Sigmoid colon (tissue), 7 donors: ENCODE results near the gene UGT1A7. TPM values are rescaled to one million over a fixed set of nuclear protein-coding genes. Genes with fewer than 3 reads are reported as not detected.

Experiments
- DNase-seq: peaks from one replicate; pipeline ENCODE4 v3.0.0-alpha.2; 2019
- H3K27ac ChIP-seq, 4 donors: fragments of 200-600 bp; sonication (generic); one replicate each; pipeline ENCODE4 v1.5.1; 2016 to 2019; ENCODE audit warnings: mild to moderate bottlenecking in 1 of 4
- H3K27me3 ChIP-seq, 3 donors: fragments of 200-600 bp; sonication (generic); one replicate each; pipeline ENCODE4 v1.5.1; 2019; ENCODE audit warnings: mild to moderate bottlenecking in 1 of 3
- H3K36me3 ChIP-seq, 4 donors: fragments of 200-600 bp; sonication (generic); one replicate each; pipeline ENCODE4 v1.5.1; 2016 to 2019
- H3K4me1 ChIP-seq, 4 donors: fragments of 200-600 bp; sonication (generic); one replicate each; pipeline ENCODE4 v1.5.1; 2017 to 2019
- H3K4me3 ChIP-seq, 4 donors: fragments of 200-600 bp; sonication (generic); one replicate each; pipeline ENCODE4 v1.5.1; 2017 to 2019; ENCODE audit warnings: mild to moderate bottlenecking in 2 of 4, moderate library complexity in 1 of 4
- H3K9me3 ChIP-seq, 4 donors: fragments of 200-600 bp in 3 of 4; sonication (generic) in 3 of 4; one replicate each; pipeline versions ENCODE4 v1.5.1 to v1.6.1; 2013 to 2019
- CTCF ChIP-seq, 4 experiments: fragments of 450-650 bp in 3 of 4; fragments of 200-600 bp in 1 of 4; IDR thresholded peaks; one replicate each; pipeline ENCODE4 v1.5.1; 2016 to 2019; ENCODE audit warnings: antibody characterized with exemption in 4 of 4, mild to moderate bottlenecking in 3 of 4, moderate library complexity in 2 of 4
- EP300 ChIP-seq, 4 donors: sonication (generic); formaldehyde crosslinking; IDR thresholded peaks; one replicate each; pipeline ENCODE4 v1.6.1; 2017; ENCODE audit warnings: antibody characterized with exemption in 4 of 4
- POLR2A ChIP-seq, 2 donors: fragments of 450-650 bp; IDR thresholded peaks; one replicate each; pipeline ENCODE4 v1.6.1; 2016; ENCODE audit warnings: antibody characterized with exemption in 2 of 2, mild to moderate bottlenecking in 2 of 2, moderate library complexity in 2 of 2
- POLR2AphosphoS5 ChIP-seq, 4 donors: sonication (generic); formaldehyde crosslinking; IDR thresholded peaks; one replicate each; pipeline ENCODE4 v1.6.1; 2017; ENCODE audit warnings: antibody characterized with exemption in 4 of 4
- WGBS, 2 donors: extraction: QIAGEN DNeasy Blood & Tissue Kit; methylation state at CpG; one replicate each; pipeline ENCODE4 v1.1.7; 2013; 5-methylcytosine and 5-hydroxymethylcytosine counted together
- intact Hi-C: fragments of 100-400 bp; cut with DNase I; formaldehyde crosslinking; loops from one replicate; pipeline ENCODE4 v1.15.1; 2023
- polyA plus RNA-seq, 3 donors: library from polyadenylated mRNA; stranded (reverse); fragments of 200-250 nt; gene quantifications; one replicate each; pipeline ENCODE4 v1.2.3, GENCODE V29; 2013
- total RNA-seq, 4 donors: library from RNA; depleted of rRNA; stranded (reverse); fragments of >200 nt; gene quantifications; one replicate each; pipeline ENCODE4 v1.1.0, GENCODE V29; 2016
- donor health status: healthy with polysubstance abuse.
- donor health status: Bipolar disorder and iron deficiency.
- donor health status: healthy.

UGT1A7 gene
- total and polyA plus RNA-seq, 7 donors: 0.66 TPM; not detected in 6

- TF ChIP-seq POLR2A (IDR thresholded peaks at IDR 0.05): no peak
- no peak for TF ChIP-seq EP300 (IDR thresholded peaks at IDR 0.05)
- intact Hi-C loops: no loop called here
Observed at GRCh38 chr2:233707940-233708644, 26.4 kb downstream of the UGT1A7 start.

GRCh38 chr2:233708942-233709341 is 27.2 kb downstream of the UGT1A7 start:
- intact Hi-C loops: no loop called here

More at GRCh38 chr2:233707940-233708644, 26.4 kb downstream of the UGT1A7 start:
- no peaks in the 10 kb centered on the region for H3K4me1 ChIP-seq
- no peak overlapping the region for H3K4me3 ChIP-seq
- H3K27me3 ChIP-seq: no peaks in the 10 kb centered on the region
- no peak overlapping the region for H3K27ac ChIP-seq
- no peaks in the 10 kb centered on the region for H3K36me3 ChIP-seq
- no peak for DNase-seq
- H3K9me3 ChIP-seq: no peaks in the 10 kb centered on the region
- 80% methylated on average over 10 of the region's 10 CpGs for WGBS, 2 donors

GRCh38 chr2:233711312-233712008 is 29.8 kb downstream of the UGT1A7 start:
- Histone ChIP-seq H3K36me3 (no peaks in the 10 kb centered on the region), H3K4me3 (no peak overlapping the region), H3K4me1 (no peaks in the 10 kb centered on the region), H3K27me3 (no peaks in the 10 kb centered on the region), H3K9me3 (no peaks in the 10 kb centered on the region), H3K27ac (no peak overlapping the region)
- peak; percentile 78 for DNase-seq
- intact Hi-C loops: no loop called here
- TF ChIP-seq EP300 (IDR thresholded peaks at IDR 0.05) (no peak), CTCF (IDR thresholded peaks at IDR 0.05) (peak in 3 of 4 experiments; percentile 33 to 57 (median 36))
- WGBS, 2 donors: 42 to 43% methylated on average over 11 of the region's 11 CpGs

More at GRCh38 chr2:233708942-233709341, 27.2 kb downstream of the UGT1A7 start:
- Histone ChIP-seq H3K36me3 (no peaks in the 10 kb centered on the region), H3K27me3 (no peaks in the 10 kb centered on the region), H3K4me3 (no peak overlapping the region), H3K4me1 (no peaks in the 10 kb centered on the region), H3K9me3 (no peaks in the 10 kb centered on the region), H3K27ac (no peak overlapping the region)
- no peak for TF ChIP-seq CTCF (IDR thresholded peaks at IDR 0.05)
- TF ChIP-seq POLR2A (IDR thresholded peaks at IDR 0.05): no peak
- TF ChIP-seq POLR2AphosphoS5 (IDR thresholded peaks at IDR 0.05): no peak
- no peak for TF ChIP-seq EP300 (IDR thresholded peaks at IDR 0.05)
- DNase-seq: no peak
- 90 to 95% methylated on average over 5 of the region's 5 CpGs for WGBS, 2 donors

GRCh38 chr2:233712611-233713261 is 31.0 kb downstream of the UGT1A7 start, which contains the start of gene UGT1A5:
UGT1A5 (plus strand) TSS chr2:233712907; CDS start chr2:233712992, 85 bp downstream.
- TF ChIP-seq EP300 (IDR thresholded peaks at IDR 0.05) (no peak), POLR2AphosphoS5 (IDR thresholded peaks at IDR 0.05) (no peak), POLR2A (IDR thresholded peaks at IDR 0.05) (no peak), CTCF (IDR thresholded peaks at IDR 0.05) (no peak)
- WGBS, 2 donors: 72 to 83% methylated on average over 14 of the region's 14 CpGs
- no peak for DNase-seq
- H3K4me1 ChIP-seq: no peaks in the 10 kb centered on the region
- H3K36me3 ChIP-seq: no peaks in the 10 kb centered on the region
- no peak within 1 kb of the TSS for H3K4me3 ChIP-seq
- no peaks in the 10 kb centered on the region for H3K27me3 ChIP-seq
- intact Hi-C loops: no loop called here
- H3K27ac ChIP-seq: no peak within 1 kb of the TSS
- H3K9me3 ChIP-seq: no peaks in the 10 kb centered on the region

- H3K27me3 ChIP-seq: no peaks in the 10 kb centered on the region
- H3K27ac ChIP-seq: no peak overlapping the region
- DNase-seq: no peak
- H3K4me1 ChIP-seq: no peaks in the 10 kb centered on the region
- intact Hi-C loops: no loop called here
- 78 to 94% methylated on average over 7 of the region's 7 CpGs for WGBS, 2 donors
- TF ChIP-seq EP300 (IDR thresholded peaks at IDR 0.05) (no peak), CTCF (IDR thresholded peaks at IDR 0.05) (no peak), POLR2AphosphoS5 (IDR thresholded peaks at IDR 0.05) (no peak), POLR2A (IDR thresholded peaks at IDR 0.05) (no peak)
- H3K4me3 ChIP-seq: no peak overlapping the region
- no peaks in the 10 kb centered on the region for H3K9me3 ChIP-seq
- H3K36me3 ChIP-seq: no peaks in the 10 kb centered on the region
Observed at GRCh38 chr2:233713262-233713615, 31.5 kb downstream of the UGT1A7 start.
